Measurements from ENCODE around the gene ARSI.

GRCh38 chr5:150338546-150338945 lies 35.8 kb upstream of the ARSI start:
- TF ChIP-seq CTCF (IDR thresholded peaks at IDR 0.05; ENCODE audit: insufficient read depth, low read length): no peak
- TF ChIP-seq REST (IDR thresholded peaks at IDR 0.05; ENCODE audit: insufficient replicate concordance, low read depth): no peak
- no peak for TF ChIP-seq GABPA (IDR thresholded peaks at IDR 0.05; ENCODE audit: low read depth)
